ENCODE measurements around the gene CRPPA.

CRPPA gene

DNA sequence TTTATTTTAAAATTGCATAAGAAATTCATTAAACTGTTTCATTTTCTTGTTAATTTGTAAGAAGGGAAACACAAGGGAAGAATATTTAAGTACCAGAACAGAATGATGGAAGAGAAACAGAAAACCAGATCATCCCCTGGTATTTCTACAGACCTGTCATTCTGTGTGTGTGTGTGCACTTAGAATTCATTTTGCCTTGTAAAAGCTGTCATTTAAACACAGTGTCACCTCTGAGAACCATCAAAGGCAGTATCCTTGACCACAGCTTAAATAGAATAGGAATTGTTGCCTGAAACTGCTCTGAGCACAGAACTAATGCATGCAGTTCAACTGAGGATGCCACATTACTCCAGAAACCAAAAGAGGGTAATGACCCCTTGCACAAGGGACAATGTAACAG, 6.8 kb upstream of the CRPPA start:
- H3K27ac ChIP-seq (ENCODE audit: extremely low read depth, low read depth, low read length): no peak overlapping the region
- H3K9me3 ChIP-seq (ENCODE audit: control insufficient read depth, insufficient read depth, low read depth, low read length): no peaks in the 10 kb centered on the region
- POLR2A ChIA-PET: no interaction called here
- H3K4me3 ChIP-seq (ENCODE audit: low read depth, low read length): no peak overlapping the region
- CTCF ChIA-PET: interaction anchor here (0.6 to 1.3 kb wide), 2 partner anchors 137 to 1219 kb away, joined by 4 to 6 read pairs; no protein-coding TSS in a partner anchor
- no peaks in the 10 kb centered on the region for H3K4me1 ChIP-seq (ENCODE audit: control insufficient read depth, insufficient read depth, low read length)
- no peaks in the 10 kb centered on the region for H3K36me3 ChIP-seq (ENCODE audit: control insufficient read depth in 2 of 2, insufficient read depth in 1 of 2, low read length in 2 of 2)
- TF ChIP-seq ZNF19 (tag by site-specific recombination; IDR thresholded peaks at IDR 0.05; ENCODE audit: low read depth): no peak
- no peak for TF ChIP-seq ZNF777 (tag by site-specific recombination; IDR thresholded peaks at IDR 0.05; ENCODE audit: borderline replicate concordance)
- no peak for TF ChIP-seq ZNF555 (tag by site-specific recombination; conservative IDR thresholded peaks at IDR 0.05)
- no peak for TF ChIP-seq ZBTB6 (tag by site-specific recombination; IDR thresholded peaks at IDR 0.05)
- TF ChIP-seq ZBTB1 (tag by site-specific recombination; IDR thresholded peaks at IDR 0.05): no peak
- no peak for TF ChIP-seq BCL11B (tag by site-specific recombination; IDR thresholded peaks at IDR 0.05; ENCODE audit: low read depth)
- TF ChIP-seq ZNF560 (tag by site-specific recombination; IDR thresholded peaks at IDR 0.05; ENCODE audit: borderline replicate concordance): no peak
- TF ChIP-seq YY2 (tag by site-specific recombination; IDR thresholded peaks at IDR 0.05): no peak
- no peak for TF ChIP-seq ZFP37 (tag by site-specific recombination; IDR thresholded peaks at IDR 0.05)
- TF ChIP-seq ZNF184 (tag by site-specific recombination; IDR thresholded peaks at IDR 0.05): no peak
- TF ChIP-seq ZNF626 (tag by site-specific recombination; IDR thresholded peaks at IDR 0.05): no peak

DNA sequence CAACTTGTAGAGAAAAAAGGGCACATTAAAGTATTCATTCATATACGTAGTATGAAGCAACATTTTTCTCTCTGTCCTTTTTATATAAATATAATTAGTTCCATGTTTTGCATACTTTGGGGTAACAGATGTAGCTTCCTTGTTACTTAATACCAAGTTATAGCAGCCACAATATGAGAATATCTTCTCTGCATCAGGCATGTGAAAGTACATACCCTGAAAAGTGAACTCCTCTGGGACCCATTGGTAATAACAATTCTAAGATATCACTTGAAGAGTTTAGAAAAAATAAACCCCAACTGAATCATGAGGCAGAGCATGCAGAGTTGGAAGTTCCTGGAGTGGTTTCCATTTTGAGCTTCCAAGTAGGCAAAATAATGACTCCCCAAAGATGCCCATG, 2.4 kb upstream of the CRPPA start:
- H3K4me1 ChIP-seq (ENCODE audit: control insufficient read depth, insufficient read depth, low read length): no peaks in the 10 kb centered on the region
- ChIA-PET CTCF (interaction anchor here (1.0 kb wide), 1 partner anchor 11 kb away, joined by 3 read pairs; no protein-coding TSS in a partner anchor), POLR2A (no interaction called here)
- H3K27ac ChIP-seq (ENCODE audit: extremely low read depth, low read depth, low read length): no peak overlapping the region
- no peak overlapping the region for H3K4me3 ChIP-seq (ENCODE audit: low read depth, low read length)
- no peaks in the 10 kb centered on the region for H3K9me3 ChIP-seq (ENCODE audit: control insufficient read depth, insufficient read depth, low read depth, low read length)
- H3K36me3 ChIP-seq (ENCODE audit: control insufficient read depth in 2 of 2, insufficient read depth in 1 of 2, low read length in 2 of 2): no peaks in the 10 kb centered on the region
- TF ChIP-seq RBAK (tag by site-specific recombination; IDR thresholded peaks at IDR 0.05) (no peak), ZNF37A (tag by site-specific recombination; IDR thresholded peaks at IDR 0.05) (no peak), ZFP69B (tag by site-specific recombination; IDR thresholded peaks at IDR 0.05) (no peak), ZNF596 (tag by site-specific recombination; IDR thresholded peaks at IDR 0.05) (no peak), ZNF830 (tag by site-specific recombination; IDR thresholded peaks at IDR 0.05; ENCODE audit: low read depth) (no peak), KLF10 (tag by site-specific recombination; IDR thresholded peaks at IDR 0.05) (no peak), ZNF747 (tag by site-specific recombination; IDR thresholded peaks at IDR 0.05) (no peak), ZNF24 (tag by site-specific recombination; IDR thresholded peaks at IDR 0.05) (no peak), ZNF473 (tag by site-specific recombination; IDR thresholded peaks at IDR 0.05) (no peak), ZNF48 (tag by site-specific recombination; IDR thresholded peaks at IDR 0.05) (no peak), ZNF544 (tag by site-specific recombination; IDR thresholded peaks at IDR 0.05) (no peak), ZSCAN18 (tag by site-specific recombination; IDR thresholded peaks at IDR 0.05) (no peak), ZNF521 (tag by site-specific recombination; IDR thresholded peaks at IDR 0.05) (no peak), ZNF580 (tag by site-specific recombination; IDR thresholded peaks at IDR 0.05) (no peak), KLF16 (tag by site-specific recombination; IDR thresholded peaks at IDR 0.05) (no peak)
- TF ChIP-seq, protein P1, sequence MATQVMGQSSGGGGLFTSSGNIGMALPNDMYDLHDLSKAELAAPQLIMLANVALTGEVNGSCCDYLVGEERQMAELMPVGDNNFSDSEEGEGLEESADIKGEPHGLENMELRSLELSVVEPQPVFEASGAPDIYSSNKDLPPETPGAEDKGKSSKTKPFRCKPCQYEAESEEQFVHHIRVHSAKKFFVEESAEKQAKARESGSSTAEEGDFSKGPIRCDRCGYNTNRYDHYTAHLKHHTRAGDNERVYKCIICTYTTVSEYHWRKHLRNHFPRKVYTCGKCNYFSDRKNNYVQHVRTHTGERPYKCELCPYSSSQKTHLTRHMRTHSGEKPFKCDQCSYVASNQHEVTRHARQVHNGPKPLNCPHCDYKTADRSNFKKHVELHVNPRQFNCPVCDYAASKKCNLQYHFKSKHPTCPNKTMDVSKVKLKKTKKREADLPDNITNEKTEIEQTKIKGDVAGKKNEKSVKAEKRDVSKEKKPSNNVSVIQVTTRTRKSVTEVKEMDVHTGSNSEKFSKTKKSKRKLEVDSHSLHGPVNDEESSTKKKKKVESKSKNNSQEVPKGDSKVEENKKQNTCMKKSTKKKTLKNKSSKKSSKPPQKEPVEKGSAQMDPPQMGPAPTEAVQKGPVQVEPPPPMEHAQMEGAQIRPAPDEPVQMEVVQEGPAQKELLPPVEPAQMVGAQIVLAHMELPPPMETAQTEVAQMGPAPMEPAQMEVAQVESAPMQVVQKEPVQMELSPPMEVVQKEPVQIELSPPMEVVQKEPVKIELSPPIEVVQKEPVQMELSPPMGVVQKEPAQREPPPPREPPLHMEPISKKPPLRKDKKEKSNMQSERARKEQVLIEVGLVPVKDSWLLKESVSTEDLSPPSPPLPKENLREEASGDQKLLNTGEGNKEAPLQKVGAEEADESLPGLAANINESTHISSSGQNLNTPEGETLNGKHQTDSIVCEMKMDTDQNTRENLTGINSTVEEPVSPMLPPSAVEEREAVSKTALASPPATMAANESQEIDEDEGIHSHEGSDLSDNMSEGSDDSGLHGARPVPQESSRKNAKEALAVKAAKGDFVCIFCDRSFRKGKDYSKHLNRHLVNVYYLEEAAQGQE (tag by site-specific recombination; IDR thresholded peaks at IDR 0.05): no peak
- TF ChIP-seq, protein P2, sequence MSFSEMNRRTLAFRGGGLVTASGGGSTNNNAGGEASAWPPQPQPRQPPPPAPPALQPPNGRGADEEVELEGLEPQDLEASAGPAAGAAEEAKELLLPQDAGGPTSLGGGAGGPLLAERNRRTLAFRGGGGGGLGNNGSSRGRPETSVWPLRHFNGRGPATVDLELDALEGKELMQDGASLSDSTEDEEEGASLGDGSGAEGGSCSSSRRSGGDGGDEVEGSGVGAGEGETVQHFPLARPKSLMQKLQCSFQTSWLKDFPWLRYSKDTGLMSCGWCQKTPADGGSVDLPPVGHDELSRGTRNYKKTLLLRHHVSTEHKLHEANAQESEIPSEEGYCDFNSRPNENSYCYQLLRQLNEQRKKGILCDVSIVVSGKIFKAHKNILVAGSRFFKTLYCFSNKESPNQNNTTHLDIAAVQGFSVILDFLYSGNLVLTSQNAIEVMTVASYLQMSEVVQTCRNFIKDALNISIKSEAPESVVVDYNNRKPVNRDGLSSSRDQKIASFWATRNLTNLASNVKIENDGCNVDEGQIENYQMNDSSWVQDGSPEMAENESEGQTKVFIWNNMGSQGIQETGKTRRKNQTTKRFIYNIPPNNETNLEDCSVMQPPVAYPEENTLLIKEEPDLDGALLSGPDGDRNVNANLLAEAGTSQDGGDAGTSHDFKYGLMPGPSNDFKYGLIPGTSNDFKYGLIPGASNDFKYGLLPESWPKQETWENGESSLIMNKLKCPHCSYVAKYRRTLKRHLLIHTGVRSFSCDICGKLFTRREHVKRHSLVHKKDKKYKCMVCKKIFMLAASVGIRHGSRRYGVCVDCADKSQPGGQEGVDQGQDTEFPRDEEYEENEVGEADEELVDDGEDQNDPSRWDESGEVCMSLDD (tag by site-specific recombination; IDR thresholded peaks at IDR 0.05): no peak

Measured in HEK293 (cell line).